ENCODE results near the gene SIRPG. TPM values are rescaled to one million over a fixed set of nuclear protein-coding genes. Genes with fewer than 3 reads are reported as not detected.
"Not testable (repeated sequence)": the region's sequence is repeated elsewhere in the genome, so short reads cannot be mapped to it uniquely, and the experiment has no call there.

The SIRPG gene
- total and polyA plus RNA-seq, 8 donors: 0.15 to 0.58 (median 0.34) TPM; not detected in 1

DNA sequence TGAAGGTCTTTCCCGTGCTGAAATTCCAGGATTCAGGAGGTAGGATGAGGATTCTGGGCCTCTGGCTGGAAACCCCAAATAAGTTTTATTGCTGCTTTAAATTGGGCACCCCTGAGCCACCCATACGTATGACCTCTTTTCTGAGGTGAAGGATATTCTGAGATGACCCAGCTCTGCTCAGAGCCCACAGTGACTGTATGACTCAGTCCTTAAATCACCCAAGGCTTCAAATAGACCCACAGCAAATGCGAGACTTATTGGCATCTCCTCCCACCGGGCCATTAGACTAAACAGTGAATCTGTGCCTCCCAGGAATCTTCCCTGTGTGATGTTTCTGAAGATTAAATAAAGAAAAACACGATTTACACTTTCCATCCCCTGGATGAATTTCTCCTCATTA is 9.5 kb downstream of the SIRPG start:
- Histone ChIP-seq H3K4me1 (no peaks in the 10 kb centered on the region), H3K9me3 (no peaks in the 10 kb centered on the region), H3K36me3 (no peaks in the 10 kb centered on the region), H3K27me3 (peaks cover 0 to 5% of the 10 kb centered on the region in 2 donors), H3K27ac (no peak overlapping the region), H3K4me3 (no peak overlapping the region)
- intact Hi-C loops (cut with DNase I): no loop called here
- TF ChIP-seq, protein P1, sequence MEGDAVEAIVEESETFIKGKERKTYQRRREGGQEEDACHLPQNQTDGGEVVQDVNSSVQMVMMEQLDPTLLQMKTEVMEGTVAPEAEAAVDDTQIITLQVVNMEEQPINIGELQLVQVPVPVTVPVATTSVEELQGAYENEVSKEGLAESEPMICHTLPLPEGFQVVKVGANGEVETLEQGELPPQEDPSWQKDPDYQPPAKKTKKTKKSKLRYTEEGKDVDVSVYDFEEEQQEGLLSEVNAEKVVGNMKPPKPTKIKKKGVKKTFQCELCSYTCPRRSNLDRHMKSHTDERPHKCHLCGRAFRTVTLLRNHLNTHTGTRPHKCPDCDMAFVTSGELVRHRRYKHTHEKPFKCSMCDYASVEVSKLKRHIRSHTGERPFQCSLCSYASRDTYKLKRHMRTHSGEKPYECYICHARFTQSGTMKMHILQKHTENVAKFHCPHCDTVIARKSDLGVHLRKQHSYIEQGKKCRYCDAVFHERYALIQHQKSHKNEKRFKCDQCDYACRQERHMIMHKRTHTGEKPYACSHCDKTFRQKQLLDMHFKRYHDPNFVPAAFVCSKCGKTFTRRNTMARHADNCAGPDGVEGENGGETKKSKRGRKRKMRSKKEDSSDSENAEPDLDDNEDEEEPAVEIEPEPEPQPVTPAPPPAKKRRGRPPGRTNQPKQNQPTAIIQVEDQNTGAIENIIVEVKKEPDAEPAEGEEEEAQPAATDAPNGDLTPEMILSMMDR (IDR thresholded peaks at IDR 0.05): no peak
- DNase-seq: no peak
- no peak for ATAC-seq

DNA sequence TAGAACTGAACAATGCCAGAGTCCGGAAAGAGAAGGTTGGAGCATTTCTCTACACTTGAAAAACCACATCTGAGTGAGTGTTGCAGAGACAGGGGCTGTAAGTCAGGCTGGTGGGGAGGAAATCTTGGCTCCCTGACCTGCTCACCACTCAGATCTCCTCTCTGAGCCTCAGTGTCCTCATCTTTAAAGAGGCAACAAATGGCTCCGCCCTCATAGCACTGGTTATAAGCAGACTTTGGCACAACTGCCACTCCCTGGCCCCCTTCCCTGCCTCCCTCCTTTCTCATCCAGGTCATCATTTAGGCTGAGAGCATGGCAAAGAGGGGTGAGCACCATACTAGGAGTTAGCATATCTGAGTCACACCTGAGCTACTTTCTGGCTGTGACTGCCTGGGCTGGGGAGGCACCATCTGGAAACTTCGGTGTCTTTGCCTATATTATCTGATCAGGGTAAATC is 10.6 kb downstream of the SIRPG start:
- Histone ChIP-seq H3K36me3 (no peaks in the 10 kb centered on the region), H3K4me1 (no peaks in the 10 kb centered on the region), H3K9me3 (no peaks in the 10 kb centered on the region), H3K27me3 (peaks cover 0 to 5% of the 10 kb centered on the region in 2 donors), H3K27ac (no peak overlapping the region), H3K4me3 (no peak overlapping the region)
- DNase-seq (no peak), ATAC-seq (no peak)
- intact Hi-C loops (cut with DNase I): no loop called here
- TF ChIP-seq, protein P1 (IDR thresholded peaks at IDR 0.05): no peak

DNA sequence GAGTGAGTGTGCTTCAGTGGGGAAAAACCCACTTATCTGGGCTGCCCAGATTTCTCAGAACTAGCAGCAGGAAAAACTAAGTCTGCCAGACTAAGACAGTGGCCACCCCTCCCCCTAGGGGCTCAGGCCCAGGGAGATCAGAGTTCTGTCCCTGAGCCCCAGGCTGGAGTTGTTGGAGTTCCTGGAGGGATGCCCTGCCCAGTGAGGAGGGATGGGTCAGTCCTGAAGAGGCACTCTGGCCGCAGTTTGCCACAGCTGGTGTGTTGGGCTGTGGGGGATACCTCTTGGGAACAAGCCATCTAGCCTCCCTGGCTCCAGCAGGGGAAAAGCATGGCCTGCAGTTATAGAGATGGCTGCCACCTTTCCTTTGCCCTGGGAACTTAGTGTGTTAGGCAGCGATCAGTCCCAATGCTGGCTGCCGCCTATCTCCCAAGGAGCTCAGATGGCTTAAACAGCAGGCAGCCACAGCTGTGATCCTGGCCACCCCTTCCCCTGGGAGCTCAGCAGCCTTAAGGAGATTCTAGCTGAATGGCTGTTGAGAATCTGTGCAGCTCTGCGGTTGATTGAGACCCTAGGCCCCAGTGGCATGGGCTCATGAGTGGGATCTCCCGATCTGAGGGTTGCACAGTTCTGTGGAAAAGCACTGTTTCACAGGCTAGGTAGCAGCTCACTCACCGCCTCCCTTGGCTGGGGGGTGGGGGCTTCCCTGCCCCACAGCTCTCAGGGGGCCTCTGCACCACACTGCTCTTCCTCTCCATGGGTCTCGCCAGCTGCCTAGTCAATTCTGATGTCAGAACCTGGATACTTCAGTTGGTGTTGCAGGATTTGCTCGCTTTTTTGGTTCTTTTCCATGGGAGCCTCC is 13.2 kb downstream of the SIRPG start:
- Histone ChIP-seq H3K36me3 (no peaks in the 10 kb centered on the region), H3K27ac (no peak overlapping the region), H3K4me3 (no peak overlapping the region), H3K9me3 (peaks cover 0 to 3% of the 10 kb centered on the region in 2 donors), H3K4me1 (no peaks in the 10 kb centered on the region), H3K27me3 (peaks cover 0 to 5% of the 10 kb centered on the region in 2 donors)
- DNase-seq (no peak), ATAC-seq (no peak)
- intact Hi-C loops (cut with DNase I): no loop called here
- TF ChIP-seq, protein P1 (IDR thresholded peaks at IDR 0.05): no peak

DNA sequence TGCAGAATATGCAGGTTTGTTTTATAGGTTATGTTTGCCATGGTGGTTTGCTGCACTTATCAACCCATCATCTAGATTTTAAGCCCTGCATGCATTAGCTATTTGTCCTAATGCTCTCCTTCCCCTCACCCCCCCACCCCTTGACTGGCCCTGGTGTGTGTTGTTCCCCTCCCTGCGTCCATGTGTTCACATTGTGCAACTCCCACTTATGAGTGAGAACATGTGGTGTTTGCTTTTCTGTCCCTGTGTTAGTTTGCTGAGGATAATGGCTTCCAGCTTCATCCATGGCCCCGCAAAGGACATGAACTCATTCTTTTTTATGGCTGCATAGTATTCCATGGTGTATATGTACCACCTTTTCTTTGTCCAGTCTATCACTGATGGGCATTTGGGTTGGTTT is 18.9 kb downstream of the SIRPG start:
- H3K27me3 ChIP-seq; H3K9me3 ChIP-seq; H3K27ac ChIP-seq; H3K4me1 ChIP-seq; H3K4me3 ChIP-seq; H3K36me3 ChIP-seq; DNase-seq; intact Hi-C loops (cut with DNase I); ATAC-seq: not testable (repeated sequence)

DNA sequence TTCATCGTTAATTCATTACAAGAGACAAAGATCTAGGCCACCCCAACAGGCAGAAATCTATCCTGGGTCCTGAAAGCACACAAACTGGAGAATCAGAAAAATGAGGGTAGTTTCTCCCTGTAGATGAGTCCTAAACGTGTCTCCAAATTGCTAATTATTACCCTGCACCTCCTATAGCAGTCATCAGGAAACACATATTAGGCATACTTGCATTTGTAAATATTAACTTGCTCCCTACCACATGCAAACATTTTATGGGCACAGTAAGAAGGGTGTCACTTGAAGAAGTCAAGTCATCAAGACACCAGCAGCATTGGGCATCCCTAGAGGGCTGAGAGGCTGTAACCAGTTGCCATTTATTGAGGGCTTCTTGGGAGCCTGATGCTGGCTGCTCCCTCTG is 19.8 kb downstream of the SIRPG start:
- no peaks in the 10 kb centered on the region for H3K4me1 ChIP-seq
- no peak overlapping the region for H3K4me3 ChIP-seq
- no peak for ATAC-seq
- intact Hi-C loops (cut with DNase I): no loop called here
- H3K9me3 ChIP-seq: peaks cover 0 to 3% of the 10 kb centered on the region in 2 donors
- H3K36me3 ChIP-seq: no peaks in the 10 kb centered on the region
- H3K27ac ChIP-seq: no peak overlapping the region
- H3K27me3 ChIP-seq: no peaks in the 10 kb centered on the region
- no peak for DNase-seq
- TF ChIP-seq, protein P1 (IDR thresholded peaks at IDR 0.05): no peak
